ENCODE results near the gene HMOX1.
"Not testable (repeated sequence)": the region's sequence is repeated elsewhere in the genome, so short reads cannot be mapped to it uniquely, and the experiment has no call there.

The HMOX1 gene

GRCh38 chr22:35437049-35437448, 56.2 kb downstream of the HMOX1 start:
- no peak for DNase-seq

DNA sequence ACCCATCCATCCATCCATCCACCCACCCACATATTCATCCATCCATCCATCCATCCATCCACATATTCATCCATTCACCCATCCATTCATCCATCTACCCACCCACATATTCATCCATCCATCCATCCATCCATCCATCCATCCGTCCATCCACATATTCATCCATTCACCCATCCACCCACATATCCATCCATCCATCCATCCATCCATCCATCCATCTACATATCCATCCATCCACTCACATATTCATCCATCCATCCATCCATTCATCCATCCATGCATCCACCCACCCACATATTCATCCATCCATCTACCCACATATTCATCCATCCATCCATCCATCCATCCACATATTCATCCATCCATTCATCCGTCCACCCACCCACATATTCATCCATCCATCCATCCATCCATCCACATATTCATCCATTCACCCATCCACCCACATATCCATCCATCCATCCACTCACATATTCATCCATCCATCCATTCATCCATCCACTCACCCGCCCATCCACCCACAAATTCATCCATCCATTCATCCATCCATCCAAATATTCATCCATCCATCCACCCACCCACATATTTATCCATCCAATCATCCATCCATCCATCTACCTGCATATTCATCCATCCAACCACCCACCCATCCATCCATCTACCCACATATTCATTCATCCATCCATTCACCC, 57.9 kb downstream of the HMOX1 start:
- not testable (repeated sequence) for DNase-seq

GRCh38 chr22:35439365-35439717, 58.4 kb downstream of the HMOX1 start:
- DNase-seq = no peak

GRCh38 chr22:35440129-35440528, 59.2 kb downstream of the HMOX1 start:
- no peak for DNase-seq

DNA sequence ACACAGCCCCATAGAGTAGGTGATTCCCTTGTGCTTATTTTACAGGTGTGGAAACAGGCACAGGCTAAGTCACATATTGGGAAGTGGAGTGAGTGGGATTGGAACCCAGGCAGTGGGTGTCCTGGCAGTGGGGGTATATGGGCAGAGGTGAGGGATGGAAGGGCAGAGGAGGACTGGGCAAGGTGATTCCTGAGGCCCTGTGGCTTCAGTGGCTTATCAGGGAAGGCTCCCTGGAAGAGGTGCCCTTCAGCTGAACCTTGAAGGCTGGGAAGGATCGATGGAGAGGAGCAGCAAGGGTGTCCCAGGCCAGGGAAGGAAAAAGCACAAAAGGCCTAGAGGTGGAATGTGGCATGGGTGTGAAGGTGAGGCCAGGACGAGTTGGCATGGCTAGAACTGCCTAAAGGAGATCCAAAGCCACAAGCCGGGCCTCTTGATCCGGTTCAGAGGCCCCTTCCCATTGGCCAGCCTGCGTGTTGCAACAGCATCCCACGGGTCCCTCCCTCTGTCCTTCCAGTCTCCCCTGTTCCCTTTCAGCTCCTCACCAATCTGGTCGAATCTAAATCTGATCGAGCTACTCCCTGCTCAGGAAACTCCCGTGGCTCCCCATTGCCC, 60.7 kb downstream of the HMOX1 start:
- no peak for DNase-seq

DNA sequence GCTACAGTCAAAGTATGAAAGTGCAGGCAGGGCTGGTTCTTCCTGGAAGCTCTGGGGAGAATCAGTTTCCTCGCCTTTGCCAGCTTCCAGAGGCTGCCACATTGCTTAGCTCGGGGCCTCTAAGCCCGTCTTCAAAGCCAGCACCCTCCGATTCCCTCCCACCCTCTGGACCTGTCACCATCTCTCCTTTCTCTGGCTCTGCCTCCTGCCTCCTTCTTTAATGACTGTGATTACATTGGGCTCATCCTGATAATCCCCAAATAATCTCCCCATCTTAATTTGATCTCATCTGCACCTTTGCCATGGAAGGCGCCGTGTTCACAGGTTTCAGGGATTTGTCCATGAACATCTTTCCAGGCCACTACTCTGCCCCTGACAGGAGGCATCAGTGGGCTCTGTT, 61.6 kb downstream of the HMOX1 start:
- DNase-seq = no peak

DNA sequence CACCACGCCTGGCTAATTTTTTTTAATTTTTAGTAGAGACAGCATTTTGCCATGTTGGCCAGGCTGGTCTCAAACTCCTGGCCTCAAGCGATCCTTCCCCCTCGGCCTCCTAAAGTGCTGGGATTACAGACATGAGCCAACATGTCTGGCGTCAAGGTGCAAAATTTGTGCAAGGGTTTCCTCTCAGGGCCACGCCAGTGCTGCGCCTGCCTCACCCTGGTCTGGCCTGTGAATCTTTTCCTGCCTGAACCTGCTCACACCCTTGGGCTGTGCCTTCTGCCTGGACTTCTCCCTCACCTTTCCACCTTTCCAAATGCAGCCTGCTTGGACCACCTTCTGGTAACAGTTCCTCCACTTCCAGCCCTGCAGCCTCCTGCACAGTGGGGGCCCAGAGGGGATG, 62.4 kb downstream of the HMOX1 start:
- DNase-seq = no peak
